Neural progenitor cell (in vitro differentiated cells): ENCODE data around the gene TEF.

ENCODE experiments used
- CTCF ChIP-seq: fragments of 200-600 bp; sonication (generic); IDR thresholded peaks from 2 replicates; pipeline ENCODE4 v1.5.1; 2017; ENCODE audit warnings: antibody characterized with exemption, mild to moderate bottlenecking
- EZH2phosphoT487 ChIP-seq: fragments of 200-600 bp; sonication (generic); IDR thresholded peaks from 2 replicates; pipeline ENCODE4 v1.6.1; 2017; ENCODE audit warnings: antibody characterized with exemption

- no peak for TF ChIP-seq CTCF
- TF ChIP-seq EZH2phosphoT487 = no peak
Measured at GRCh38 chr22:41382610-41383009, 868 bp downstream of the TEF start.
